Esophagus muscularis mucosa (tissue), 2 donors: ENCODE measurements around the gene ZBTB18.

Experiments used
- EP300 ChIP-seq: sonication (generic); formaldehyde crosslinking; IDR thresholded peaks from one replicate; pipeline ENCODE4 v1.6.1; 2017; ENCODE audit warnings: antibody characterized with exemption
- POLR2A ChIP-seq: fragments of 450-650 bp; IDR thresholded peaks from one replicate; pipeline ENCODE4 v1.6.1; 2017; ENCODE audit warnings: antibody characterized with exemption, moderate library complexity, mild to moderate bottlenecking, low read depth

GRCh38 chr1:244082969-244083368 lies 31.9 kb downstream of the ZBTB18 start:
- TF ChIP-seq POLR2A = no peak
- no peak for TF ChIP-seq EP300
